ENCODE measurements around the gene PRDM5.

PRDM5 gene

GRCh38 chr4:120736312-120736711 lies 186.2 kb downstream of the PRDM5 start:
- no peak for DNase-seq

GRCh38 chr4:120733968-120734367 lies 188.6 kb downstream of the PRDM5 start:
- DNase-seq = no peak

GRCh38 chr4:120733054-120733453 lies 189.5 kb downstream of the PRDM5 start:
- DNase-seq = no peak

GRCh38 chr4:120731561-120731960 lies 191.0 kb downstream of the PRDM5 start:
- DNase-seq = no peak

GRCh38 chr4:120730777-120731320 lies 191.7 kb downstream of the PRDM5 start:
- peak in 1 of 2 experiments; percentile 34 for DNase-seq

- DNase-seq = no peak
Measured at GRCh38 chr4:120728892-120729675, 193.4 kb downstream of the PRDM5 start.

GRCh38 chr4:120725639-120726580 lies 196.6 kb downstream of the PRDM5 start:
- no peak for DNase-seq

GRCh38 chr4:120724656-120725055 lies 197.9 kb downstream of the PRDM5 start:
- peak in 1 of 2 experiments; percentile 56 for DNase-seq

- DNase-seq = peak in 1 of 2 experiments; percentile 27
Measured at GRCh38 chr4:120723986-120724385, 198.5 kb downstream of the PRDM5 start.

- no peak for DNase-seq
Measured at GRCh38 chr4:120723105-120723504, 199.4 kb downstream of the PRDM5 start.

- DNase-seq = no peak
Measured at GRCh38 chr4:120722655-120723054, 199.9 kb downstream of the PRDM5 start.

- no peak for DNase-seq
Measured at GRCh38 chr4:120720354-120720934, 202.1 kb downstream of the PRDM5 start.

GRCh38 chr4:120718979-120719566 lies 203.5 kb downstream of the PRDM5 start:
- DNase-seq = peak; percentile 11 to 28

GRCh38 chr4:120716346-120716745 lies 206.2 kb downstream of the PRDM5 start:
- no peak for DNase-seq

- DNase-seq = no peak
Measured at GRCh38 chr4:120714417-120715010, 208.0 kb downstream of the PRDM5 start.

- no peak for DNase-seq
Measured at GRCh38 chr4:120709991-120710390, 212.5 kb downstream of the PRDM5 start.

- no peak for DNase-seq
Measured at GRCh38 chr4:120704538-120704937, 218.0 kb downstream of the PRDM5 start.

GRCh38 chr4:120703908-120704307 lies 218.6 kb downstream of the PRDM5 start:
- no peak for DNase-seq

GRCh38 chr4:120699354-120699753 lies 223.2 kb downstream of the PRDM5 start:
- DNase-seq = no peak

- no peak for DNase-seq
Measured at GRCh38 chr4:120694973-120695372, 227.6 kb downstream of the PRDM5 start.

GRCh38 chr4:120693816-120694215 lies 228.7 kb downstream of the PRDM5 start:
- no peak for DNase-seq

GRCh38 chr4:120692964-120693363 lies 229.6 kb downstream of the PRDM5 start:
- DNase-seq = peak in 1 of 2 experiments; percentile 38

All from NCI-H2081 (cell line).